NCI-H1417 treated with DMSO at 0.1 percent for 48 hours (cell line): ENCODE measurements around the gene ZBTB7C.

Experiments used
- DNase-seq: peaks from one replicate; lab custom pipeline; 2025; lab: John Stamatoyannopoulos, UW

Gene ZBTB7C

GRCh38 chr18:48215876-48216638 is 193.1 kb downstream of the ZBTB7C start:
- DNase-seq = no peak

GRCh38 chr18:48213791-48214190 is 195.4 kb downstream of the ZBTB7C start:
- DNase-seq = no peak

- no peak for DNase-seq
Observed at GRCh38 chr18:48208432-48209140, 200.6 kb downstream of the ZBTB7C start.

DNA sequence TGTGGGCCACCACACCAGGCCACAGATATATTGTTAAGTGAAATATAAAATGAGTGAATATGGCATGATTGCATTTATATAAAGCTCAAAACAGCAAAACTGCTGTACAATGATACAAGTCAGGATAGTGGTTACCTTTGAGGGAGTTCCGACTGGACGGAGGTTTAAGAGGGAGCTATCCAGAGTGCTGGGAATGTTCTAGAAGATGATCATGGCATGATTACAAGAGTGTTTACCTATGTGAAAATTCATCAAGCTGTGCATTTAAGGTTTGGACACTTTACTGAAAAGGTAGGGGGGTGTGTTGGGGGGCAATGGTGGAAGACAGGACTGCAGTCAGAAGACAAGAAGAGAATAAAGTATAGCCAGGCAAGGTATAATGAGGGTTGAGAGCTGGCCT is 201.4 kb downstream of the ZBTB7C start:
- DNase-seq = no peak

GRCh38 chr18:48206887-48207286 is 202.3 kb downstream of the ZBTB7C start:
- DNase-seq = no peak

GRCh38 chr18:48203961-48204666 is 205.1 kb downstream of the ZBTB7C start:
- DNase-seq = no peak

DNA sequence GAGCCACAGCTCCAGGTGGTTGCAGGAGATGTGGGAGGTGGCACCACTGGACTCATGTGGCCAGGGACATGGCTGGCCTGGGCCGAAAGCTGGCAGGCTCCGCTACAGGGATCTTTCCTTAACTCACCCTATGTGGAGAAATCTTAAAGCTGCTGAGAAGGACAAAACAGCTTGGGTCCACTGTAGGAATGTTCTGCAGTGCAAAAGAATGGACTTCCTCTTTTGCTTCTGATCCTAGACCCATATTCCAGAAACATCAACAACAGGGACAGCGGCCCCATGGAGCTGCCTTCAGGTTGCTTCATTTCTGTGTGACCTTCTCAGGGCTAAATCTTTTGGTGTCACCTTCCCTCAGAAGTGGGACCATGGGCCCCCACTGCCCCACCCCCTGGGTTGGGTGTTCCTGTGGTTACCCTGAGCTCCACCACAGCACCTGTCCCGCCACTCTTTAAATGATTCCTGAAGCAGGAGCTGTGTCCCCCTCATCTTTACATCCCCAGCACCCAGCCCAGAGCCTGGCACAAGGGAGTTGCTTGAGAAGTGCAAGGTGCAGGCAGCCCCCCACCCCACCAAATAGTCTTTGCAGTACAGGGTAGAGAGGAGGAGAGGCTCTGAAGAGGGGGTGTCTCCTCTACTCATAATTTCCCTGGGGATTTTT is 205.8 kb downstream of the ZBTB7C start:
- DNase-seq = no peak

- DNase-seq = no peak
Observed at GRCh38 chr18:48202350-48203260, 206.6 kb downstream of the ZBTB7C start.

- DNase-seq = no peak
Observed at GRCh38 chr18:48202006-48202348, 207.2 kb downstream of the ZBTB7C start.

DNA sequence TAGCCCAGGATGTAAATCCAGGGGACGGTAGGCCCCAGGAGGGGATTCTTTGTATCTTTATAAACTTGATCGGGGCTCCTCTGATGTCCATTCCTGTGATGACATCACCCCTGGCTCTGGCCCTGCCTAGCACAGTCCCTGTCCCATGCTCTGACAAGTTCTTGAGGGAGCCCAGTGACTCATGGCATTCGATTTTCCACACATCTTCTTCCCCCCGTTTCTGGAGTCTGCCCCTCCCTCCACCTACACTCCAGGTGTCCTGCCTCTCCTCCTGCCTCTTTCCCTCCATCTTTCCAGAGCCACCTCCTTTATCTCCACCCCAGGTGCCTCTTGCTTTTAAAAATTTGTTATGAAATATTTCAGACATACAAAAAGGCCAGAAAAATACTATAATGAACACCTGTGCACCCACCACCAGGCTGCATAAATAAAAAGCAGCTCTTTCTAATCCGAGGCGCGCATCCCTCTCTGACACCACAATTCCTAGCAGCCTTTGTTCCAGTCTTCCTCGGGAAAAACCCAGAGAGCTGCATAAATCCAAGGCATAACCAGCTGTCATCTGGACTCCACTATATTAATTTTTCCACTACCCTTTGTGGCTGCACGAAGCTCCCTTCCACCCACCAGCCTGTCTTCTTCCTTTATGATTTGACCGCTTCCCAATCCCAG is 207.7 kb downstream of the ZBTB7C start:
- no peak for DNase-seq

DNA sequence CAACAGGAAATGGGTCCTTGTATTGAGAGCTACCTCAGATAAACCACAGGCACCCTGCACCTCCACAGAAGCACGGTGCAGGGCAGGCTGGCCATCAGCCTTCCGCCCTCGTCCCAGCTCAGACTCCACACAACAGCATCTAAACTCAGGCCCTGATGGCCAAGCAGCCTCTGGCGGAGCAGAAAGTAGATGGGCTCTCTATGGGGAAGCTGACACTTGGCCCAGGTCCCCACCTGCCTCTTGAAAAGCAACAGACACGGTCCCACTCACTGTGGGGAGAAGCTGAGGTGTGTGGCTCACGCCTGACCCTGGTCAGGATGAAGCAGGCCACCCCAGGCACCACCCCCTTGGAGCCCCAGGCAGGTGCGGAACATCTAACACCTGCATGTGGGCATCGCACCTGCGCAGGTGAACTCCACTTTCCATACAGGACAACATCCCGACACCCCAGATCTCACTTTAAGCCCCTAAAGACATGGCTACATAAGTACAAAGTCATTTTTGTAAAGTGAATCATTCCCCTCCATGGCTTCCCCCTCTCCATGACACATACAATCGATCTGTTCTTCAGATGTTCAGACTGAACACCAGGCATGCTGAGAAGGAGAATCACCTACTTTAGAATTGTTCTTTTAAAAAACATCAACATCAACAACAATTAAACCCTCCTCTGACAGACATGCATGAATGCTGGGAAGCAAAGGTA is 208.4 kb downstream of the ZBTB7C start:
- DNase-seq = no peak

GRCh38 chr18:48199399-48199798 is 209.8 kb downstream of the ZBTB7C start:
- no peak for DNase-seq

GRCh38 chr18:48197819-48198218 is 211.4 kb downstream of the ZBTB7C start:
- DNase-seq = no peak

GRCh38 chr18:48195787-48196186 is 213.4 kb downstream of the ZBTB7C start:
- no peak for DNase-seq

- no peak for DNase-seq
Observed at GRCh38 chr18:48194591-48195181, 214.5 kb downstream of the ZBTB7C start.

GRCh38 chr18:48193521-48194492 is 215.4 kb downstream of the ZBTB7C start:
- no peak for DNase-seq

DNA sequence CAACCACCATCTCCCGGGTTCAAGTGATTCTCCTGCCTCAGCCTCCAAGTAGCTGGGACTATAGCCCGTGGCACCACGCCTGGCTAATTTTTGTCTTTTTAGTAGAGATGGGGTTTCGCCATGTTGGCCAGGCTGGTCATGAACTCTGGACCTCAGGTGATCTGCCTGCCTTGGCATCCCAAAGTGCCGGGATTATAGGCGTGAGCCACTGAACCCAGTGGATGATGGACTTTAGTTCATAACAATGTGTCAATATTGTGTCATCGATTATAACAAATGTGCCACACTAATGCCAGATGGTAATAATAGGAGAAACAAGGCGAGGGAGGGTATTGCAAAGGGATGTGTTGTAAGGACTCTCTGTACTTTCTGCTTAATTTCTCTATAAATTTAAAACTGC is 216.6 kb downstream of the ZBTB7C start:
- no peak for DNase-seq

DNA sequence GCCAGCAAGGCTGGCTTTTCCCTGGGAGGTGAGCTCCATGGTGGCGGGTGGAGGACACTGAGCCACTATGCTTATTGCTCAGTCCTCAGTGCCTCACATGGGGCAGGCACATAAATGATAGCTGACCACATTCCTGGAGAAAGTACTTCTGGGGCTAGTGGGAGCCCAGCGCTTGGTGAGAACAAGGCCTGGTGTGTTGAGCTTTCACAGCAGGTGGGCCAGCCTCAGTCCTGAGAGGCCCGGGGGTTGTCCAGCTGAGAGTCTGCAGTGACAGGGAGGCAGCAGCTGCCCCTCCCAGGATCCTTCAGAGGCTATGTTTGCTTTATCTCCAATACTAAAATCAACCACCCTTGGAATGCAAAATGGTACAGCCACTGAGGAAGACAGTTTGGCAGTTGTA is 217.7 kb downstream of the ZBTB7C start:
- no peak for DNase-seq

DNA sequence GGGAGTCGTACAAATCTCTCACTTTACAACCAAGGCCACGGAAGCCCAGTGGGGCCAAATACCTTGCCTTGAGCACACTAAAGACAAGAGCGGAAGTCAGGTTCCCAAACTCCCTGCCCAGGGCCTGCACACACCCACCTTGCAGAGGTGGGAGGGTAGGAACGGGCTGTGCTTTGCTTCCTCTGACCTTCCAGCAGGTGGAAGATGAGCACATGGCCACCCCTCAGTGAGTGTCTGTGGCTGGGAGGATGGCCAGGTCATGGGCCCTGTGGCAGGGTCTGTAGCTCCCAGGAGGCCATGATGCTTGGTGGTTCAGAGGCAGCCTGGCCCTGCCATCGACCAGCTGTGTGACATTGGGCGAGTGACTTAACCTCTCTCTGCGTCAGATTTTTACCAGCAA is 218.2 kb downstream of the ZBTB7C start:
- no peak for DNase-seq
